Sigmoid colon (tissue), 7 donors: Measurements from ENCODE around the gene SCAANT1. TPM values are rescaled to one million over a fixed set of nuclear protein-coding genes. Genes with fewer than 3 reads are reported as not detected.

ENCODE experiments used
- DNase-seq: peaks from one replicate; pipeline ENCODE4 v3.0.0-alpha.2; 2019
- H3K27ac ChIP-seq, 4 donors: fragments of 200-600 bp; sonication (generic); one replicate each; pipeline ENCODE4 v1.5.1; 2016 to 2019; ENCODE audit warnings: mild to moderate bottlenecking in 1 of 4
- H3K27me3 ChIP-seq, 3 donors: fragments of 200-600 bp; sonication (generic); one replicate each; pipeline ENCODE4 v1.5.1; 2019; ENCODE audit warnings: mild to moderate bottlenecking in 1 of 3
- H3K36me3 ChIP-seq, 4 donors: fragments of 200-600 bp; sonication (generic); one replicate each; pipeline ENCODE4 v1.5.1; 2016 to 2019
- H3K4me1 ChIP-seq, 4 donors: fragments of 200-600 bp; sonication (generic); one replicate each; pipeline ENCODE4 v1.5.1; 2017 to 2019
- H3K4me3 ChIP-seq, 4 donors: fragments of 200-600 bp; sonication (generic); one replicate each; pipeline ENCODE4 v1.5.1; 2017 to 2019; ENCODE audit warnings: mild to moderate bottlenecking in 2 of 4, moderate library complexity in 1 of 4
- H3K9me3 ChIP-seq, 4 donors: fragments of 200-600 bp in 3 of 4; sonication (generic) in 3 of 4; one replicate each; pipeline versions ENCODE4 v1.5.1 to v1.6.1; 2013 to 2019
- EP300 ChIP-seq, 4 donors: sonication (generic); formaldehyde crosslinking; IDR thresholded peaks; one replicate each; pipeline ENCODE4 v1.6.1; 2017; ENCODE audit warnings: antibody characterized with exemption in 4 of 4
- POLR2A ChIP-seq, 2 donors: fragments of 450-650 bp; IDR thresholded peaks; one replicate each; pipeline ENCODE4 v1.6.1; 2016; ENCODE audit warnings: antibody characterized with exemption in 2 of 2, mild to moderate bottlenecking in 2 of 2, moderate library complexity in 2 of 2
- POLR2AphosphoS5 ChIP-seq, 4 donors: sonication (generic); formaldehyde crosslinking; IDR thresholded peaks; one replicate each; pipeline ENCODE4 v1.6.1; 2017; ENCODE audit warnings: antibody characterized with exemption in 4 of 4
- WGBS, 2 donors: extraction: QIAGEN DNeasy Blood & Tissue Kit; methylation state at CpG; one replicate each; pipeline ENCODE4 v1.1.7; 2013; 5-methylcytosine and 5-hydroxymethylcytosine counted together
- intact Hi-C: fragments of 100-400 bp; cut with DNase I; formaldehyde crosslinking; loops from one replicate; pipeline ENCODE4 v1.15.1; 2023
- polyA plus RNA-seq, 3 donors: library from polyadenylated mRNA; stranded (reverse); fragments of 200-250 nt; gene quantifications; one replicate each; pipeline ENCODE4 v1.2.3, GENCODE V29; 2013
- total RNA-seq, 4 donors: library from RNA; depleted of rRNA; stranded (reverse); fragments of >200 nt; gene quantifications; one replicate each; pipeline ENCODE4 v1.1.0, GENCODE V29; 2016
- TF ChIP-seq, protein P1 (sequence below), 4 experiments: fragments of 450-650 bp in 3 of 4; fragments of 200-600 bp in 1 of 4; IDR thresholded peaks; one replicate each; pipeline ENCODE4 v1.5.1; 2016 to 2019; ENCODE audit warnings: antibody characterized with exemption in 4 of 4, mild to moderate bottlenecking in 3 of 4, moderate library complexity in 2 of 4
- donor health status: healthy with polysubstance abuse.
- donor health status: Bipolar disorder and iron deficiency.
- donor health status: healthy.

The SCAANT1 gene
- total and polyA plus RNA-seq, 7 donors, result not detected

DNA sequence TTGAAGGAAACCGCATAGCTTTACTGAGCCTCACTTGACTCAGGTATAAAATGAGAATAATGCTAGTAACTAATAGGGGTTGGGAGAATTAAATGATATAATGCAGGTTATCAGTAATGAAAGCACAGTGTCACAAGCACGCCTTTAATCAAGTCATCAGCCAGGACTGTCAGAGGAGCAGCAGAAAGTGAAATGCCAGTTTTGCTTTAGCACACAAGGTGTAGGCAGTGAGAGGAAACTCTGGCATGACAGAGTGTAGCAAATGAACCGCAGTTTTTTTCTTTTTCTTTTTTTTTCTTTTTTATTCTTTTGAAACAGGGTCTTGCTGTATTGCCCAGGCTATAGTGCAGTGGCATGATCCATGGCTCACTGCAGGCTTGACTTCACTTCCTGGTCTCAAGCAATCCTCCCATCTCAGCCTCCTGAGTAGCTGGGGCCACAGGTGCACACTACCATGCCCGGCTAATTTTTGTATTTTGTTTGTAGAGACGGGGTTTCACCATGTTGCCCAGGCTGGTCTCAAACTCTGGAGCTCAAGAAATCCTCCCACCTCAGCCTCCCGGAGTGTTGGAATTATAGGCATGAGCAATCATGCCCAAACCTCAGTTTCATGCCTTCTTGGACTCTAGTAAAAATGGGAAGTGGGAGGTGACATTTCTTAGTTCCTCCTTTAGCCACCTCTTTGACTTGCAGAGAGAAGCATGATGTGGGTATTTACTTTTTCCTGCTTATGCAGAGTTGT lies 9.7 kb upstream of the SCAANT1 start:
- TF ChIP-seq, protein P1, sequence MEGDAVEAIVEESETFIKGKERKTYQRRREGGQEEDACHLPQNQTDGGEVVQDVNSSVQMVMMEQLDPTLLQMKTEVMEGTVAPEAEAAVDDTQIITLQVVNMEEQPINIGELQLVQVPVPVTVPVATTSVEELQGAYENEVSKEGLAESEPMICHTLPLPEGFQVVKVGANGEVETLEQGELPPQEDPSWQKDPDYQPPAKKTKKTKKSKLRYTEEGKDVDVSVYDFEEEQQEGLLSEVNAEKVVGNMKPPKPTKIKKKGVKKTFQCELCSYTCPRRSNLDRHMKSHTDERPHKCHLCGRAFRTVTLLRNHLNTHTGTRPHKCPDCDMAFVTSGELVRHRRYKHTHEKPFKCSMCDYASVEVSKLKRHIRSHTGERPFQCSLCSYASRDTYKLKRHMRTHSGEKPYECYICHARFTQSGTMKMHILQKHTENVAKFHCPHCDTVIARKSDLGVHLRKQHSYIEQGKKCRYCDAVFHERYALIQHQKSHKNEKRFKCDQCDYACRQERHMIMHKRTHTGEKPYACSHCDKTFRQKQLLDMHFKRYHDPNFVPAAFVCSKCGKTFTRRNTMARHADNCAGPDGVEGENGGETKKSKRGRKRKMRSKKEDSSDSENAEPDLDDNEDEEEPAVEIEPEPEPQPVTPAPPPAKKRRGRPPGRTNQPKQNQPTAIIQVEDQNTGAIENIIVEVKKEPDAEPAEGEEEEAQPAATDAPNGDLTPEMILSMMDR (IDR thresholded peaks at IDR 0.05), result no peak
- TF ChIP-seq POLR2A (IDR thresholded peaks at IDR 0.05) (no peak), EP300 (IDR thresholded peaks at IDR 0.05) (no peak), POLR2AphosphoS5 (IDR thresholded peaks at IDR 0.05) (no peak)
- H3K9me3 ChIP-seq, result no peaks in the 10 kb centered on the region
- DNase-seq, result no peak
- 80 to 93% methylated on average over 6 of the region's 6 CpGs for WGBS, 2 donors
- H3K27ac ChIP-seq, result no peak overlapping the region
- H3K36me3 ChIP-seq, result peaks cover 3 to 24% (median 7%) of the 10 kb centered on the region in 4 donors
- no peak overlapping the region for H3K4me3 ChIP-seq
- H3K27me3 ChIP-seq, result no peaks in the 10 kb centered on the region
- intact Hi-C loops, result no loop called here
- peaks cover 0 to 18% (median 6%) of the 10 kb centered on the region in 4 donors for H3K4me1 ChIP-seq

DNA sequence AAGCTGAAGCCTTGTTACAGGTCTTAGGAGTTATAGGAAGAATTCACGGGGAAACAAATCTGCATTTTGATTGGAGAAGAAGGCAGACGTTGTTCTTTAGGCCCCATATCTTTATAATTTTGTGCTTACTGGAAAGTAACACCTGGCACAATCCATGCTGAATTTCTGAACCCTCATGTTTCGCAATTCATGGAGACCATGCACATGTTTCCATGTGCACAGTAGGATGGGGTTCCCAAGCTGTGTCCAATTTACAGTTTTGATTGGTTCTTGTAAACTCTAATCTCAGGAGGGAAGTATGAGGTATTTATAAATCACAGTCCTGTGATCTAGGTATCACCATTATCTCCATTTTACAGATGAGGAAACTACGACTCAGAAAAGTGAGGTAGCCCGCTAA lies 7.8 kb upstream of the SCAANT1 start:
- H3K4me3 ChIP-seq, result no peak overlapping the region
- H3K4me1 ChIP-seq, result peaks cover 0 to 16% (median 6%) of the 10 kb centered on the region in 4 donors
- 94 to 95% methylated on average over 5 of the region's 5 CpGs for WGBS, 2 donors
- H3K27me3 ChIP-seq, result no peaks in the 10 kb centered on the region
- intact Hi-C loops, result no loop called here
- DNase-seq, result no peak
- no peak for TF ChIP-seq POLR2A (IDR thresholded peaks at IDR 0.05)
- TF ChIP-seq, protein P1 (IDR thresholded peaks at IDR 0.05), result no peak
- no peak for TF ChIP-seq POLR2AphosphoS5 (IDR thresholded peaks at IDR 0.05)
- no peak for TF ChIP-seq EP300 (IDR thresholded peaks at IDR 0.05)
- no peaks in the 10 kb centered on the region for H3K9me3 ChIP-seq
- peaks cover 3 to 39% (median 7%) of the 10 kb centered on the region in 4 donors for H3K36me3 ChIP-seq
- no peak overlapping the region for H3K27ac ChIP-seq

DNA sequence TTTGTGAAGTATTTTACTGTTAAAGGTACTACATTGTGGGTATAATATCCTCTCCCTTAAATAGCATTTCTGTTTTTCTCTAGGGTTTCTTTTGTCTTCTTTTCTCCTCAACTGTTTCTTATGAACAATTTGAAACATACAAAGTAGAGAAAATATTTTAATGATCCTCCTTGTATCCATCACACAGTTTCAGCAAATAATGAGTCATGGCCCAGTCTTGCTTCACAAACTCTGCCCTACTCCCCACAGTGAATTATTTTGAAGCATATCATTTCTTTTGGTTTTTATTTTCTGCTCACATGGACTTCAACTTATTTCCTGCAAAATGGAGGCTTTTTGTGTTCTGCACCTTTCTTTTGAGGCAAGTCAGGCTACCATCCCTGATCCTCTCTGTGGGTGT lies 6.1 kb upstream of the SCAANT1 start:
- Histone ChIP-seq H3K4me1 (peaks cover 0 to 32% (median 22%) of the 10 kb centered on the region in 4 donors), H3K27ac (no peak overlapping the region), H3K9me3 (no peaks in the 10 kb centered on the region), H3K27me3 (no peaks in the 10 kb centered on the region), H3K36me3 (peaks cover 0 to 40% (median 7%) of the 10 kb centered on the region in 4 donors), H3K4me3 (no peak overlapping the region)
- intact Hi-C loops, result no loop called here
- TF ChIP-seq POLR2A (IDR thresholded peaks at IDR 0.05), result no peak
- no peak for TF ChIP-seq POLR2AphosphoS5 (IDR thresholded peaks at IDR 0.05)
- TF ChIP-seq EP300 (IDR thresholded peaks at IDR 0.05), result no peak
- TF ChIP-seq, protein P1 (IDR thresholded peaks at IDR 0.05), result no peak
- DNase-seq, result no peak

DNA sequence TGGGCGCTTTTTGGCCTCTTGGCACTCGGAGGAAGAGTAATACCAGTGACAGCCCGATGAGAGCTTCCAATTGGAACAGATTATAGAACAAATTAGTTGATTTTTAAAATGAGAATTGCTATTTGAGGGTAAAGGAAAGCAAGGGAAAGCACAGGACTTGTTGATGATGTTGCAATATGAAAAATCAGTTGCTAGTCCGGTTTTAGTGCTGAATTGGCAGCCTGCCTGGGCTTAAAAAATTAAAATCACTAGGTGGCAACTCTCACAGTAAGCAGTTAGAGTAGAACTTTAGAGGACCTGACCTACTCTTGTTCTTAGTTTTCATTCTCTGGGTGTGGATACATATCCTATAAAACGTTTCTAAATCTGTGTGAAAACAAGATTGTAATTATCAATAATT lies 2.1 kb upstream of the SCAANT1 start:
- H3K27ac ChIP-seq, result peak overlapping the region; percentile 97 to 99 (median 98)
- peak; percentile 81 for DNase-seq
- H3K27me3 ChIP-seq, result no peaks in the 10 kb centered on the region
- no peak overlapping the region for H3K4me3 ChIP-seq
- H3K9me3 ChIP-seq, result no peaks in the 10 kb centered on the region
- H3K4me1 ChIP-seq, result peaks cover 0 to 37% (median 29%) of the 10 kb centered on the region in 4 donors
- 17 to 62% methylated on average over 5 of the region's 5 CpGs for WGBS, 2 donors
- intact Hi-C loops, result loop anchor here (2.0 kb wide), 1 partner anchor 78 kb away; no protein-coding TSS in a partner anchor
- peaks cover 0 to 33% (median 0%) of the 10 kb centered on the region in 4 donors for H3K36me3 ChIP-seq
- TF ChIP-seq, protein P1 (IDR thresholded peaks at IDR 0.05), result no peak
- TF ChIP-seq POLR2A (IDR thresholded peaks at IDR 0.05) (no peak), POLR2AphosphoS5 (IDR thresholded peaks at IDR 0.05) (peak in 1 of 4 donors; percentile 28), EP300 (IDR thresholded peaks at IDR 0.05) (no peak)
